Stimulated activated CD4-positive, alpha-beta T cell treated with anti-CD3 and anti-CD28 coated beads, Interleukin-15, amount 100 ng/mL, for 1 hour (primary cell): ENCODE data around the gene MAP1LC3B.
"Not testable (repeated sequence)": the region's sequence is repeated elsewhere in the genome, so short reads cannot be mapped to it uniquely, and the experiment has no call there.

Experiments
- DNase-seq, 2 donors: peaks; one replicate each; pipeline ENCODE4 v3.0.0-alpha.2; 2020; ENCODE audit warnings: low read depth in 1 of 2, low spot score in 1 of 2

Gene MAP1LC3B

GRCh38 chr16:87360862-87361610, 31.1 kb upstream of the MAP1LC3B start:
- DNase-seq: no peak

GRCh38 chr16:87361916-87362619, 30.1 kb upstream of the MAP1LC3B start:
- no peak for DNase-seq

- DNase-seq: not testable (repeated sequence)
Measured at GRCh38 chr16:87362828-87363559, 29.1 kb upstream of the MAP1LC3B start.

- DNase-seq: no peak
Measured at GRCh38 chr16:87363771-87364455, 28.2 kb upstream of the MAP1LC3B start.

GRCh38 chr16:87365021-87365713, 27.0 kb upstream of the MAP1LC3B start:
- DNase-seq: no peak

- no peak for DNase-seq
Measured at GRCh38 chr16:87366288-87366687, 25.8 kb upstream of the MAP1LC3B start.

GRCh38 chr16:87366930-87367329, 25.2 kb upstream of the MAP1LC3B start:
- DNase-seq: no peak

- no peak for DNase-seq
Measured at GRCh38 chr16:87367529-87367928, 24.6 kb upstream of the MAP1LC3B start.

- no peak for DNase-seq
Measured at GRCh38 chr16:87368029-87368770, 23.9 kb upstream of the MAP1LC3B start.

GRCh38 chr16:87369117-87369765, 22.9 kb upstream of the MAP1LC3B start:
- no peak for DNase-seq

GRCh38 chr16:87369796-87370719, 22.1 kb upstream of the MAP1LC3B start:
- no peak for DNase-seq

GRCh38 chr16:87371261-87371866, 20.8 kb upstream of the MAP1LC3B start:
- no peak for DNase-seq

GRCh38 chr16:87372305-87372704, 19.8 kb upstream of the MAP1LC3B start:
- no peak for DNase-seq

- no peak for DNase-seq
Measured at GRCh38 chr16:87374313-87374712, 17.8 kb upstream of the MAP1LC3B start.

GRCh38 chr16:87375426-87376135, 16.6 kb upstream of the MAP1LC3B start:
- no peak for DNase-seq

- DNase-seq: no peak
Measured at GRCh38 chr16:87376660-87377059, 15.5 kb upstream of the MAP1LC3B start.

- DNase-seq: not testable (repeated sequence)
Measured at GRCh38 chr16:87379312-87379752, 12.8 kb upstream of the MAP1LC3B start.
